ENCODE data around the gene TMEM184A.

TMEM184A gene

GRCh38 chr7:1542329-1542728 is 13.7 kb downstream of the TMEM184A start:
- TF ChIP-seq CTCF (IDR thresholded peaks at IDR 0.05), result no peak
- DNase-seq (ENCODE audit: low spot score), result no peak
- no peak overlapping the region for H3K4me3 ChIP-seq
- no peak overlapping the region for H3K27ac ChIP-seq

GRCh38 chr7:1541431-1542162 is 14.4 kb downstream of the TMEM184A start:
- no peak overlapping the region for H3K4me3 ChIP-seq
- H3K27ac ChIP-seq, result no peak overlapping the region
- TF ChIP-seq CTCF (IDR thresholded peaks at IDR 0.05), result no peak
- peak; percentile 68 for DNase-seq (ENCODE audit: low spot score)

- no peak overlapping the region for H3K4me3 ChIP-seq
- peak overlapping the region in 1 of 2 donors; percentile 100 for H3K27ac ChIP-seq
- DNase-seq (ENCODE audit: low spot score), result no peak
- no peak for TF ChIP-seq CTCF (IDR thresholded peaks at IDR 0.05)
These were observed 15.2 kb downstream of the TMEM184A start for GRCh38 chr7:1540776-1541271.

GRCh38 chr7:1539882-1540775 is 15.9 kb downstream of the TMEM184A start:
- no peak for DNase-seq (ENCODE audit: low spot score)
- H3K27ac ChIP-seq, result peak overlapping the region; percentile 99 to 100
- no peak overlapping the region for H3K4me3 ChIP-seq
- no peak for TF ChIP-seq CTCF (IDR thresholded peaks at IDR 0.05)

- Histone ChIP-seq H3K27ac (peak overlapping the region; percentile 99 to 100), H3K4me3 (peak overlapping the region; percentile 89)
- TF ChIP-seq CTCF (IDR thresholded peaks at IDR 0.05), result no peak
- DNase-seq (ENCODE audit: low spot score), result peak; percentile 82
These were observed 16.7 kb downstream of the TMEM184A start for GRCh38 chr7:1539181-1539881.

GRCh38 chr7:1538544-1539180 is 17.3 kb downstream of the TMEM184A start:
- TF ChIP-seq CTCF (IDR thresholded peaks at IDR 0.05), result no peak
- DNase-seq (ENCODE audit: low spot score), result no peak
- Histone ChIP-seq H3K27ac (peak overlapping the region; percentile 99 to 100), H3K4me3 (peak overlapping the region; percentile 89)
